A549 (cell line): ENCODE results near the gene LAMTOR4. TPM values are rescaled to one million over a fixed set of nuclear protein-coding genes. Genes with fewer than 3 reads are reported as not detected.

Experiments
- ATAC-seq, 2 experiments: fragments of 200-7000 bp in 1 of 2; fragments of >200 bp in 1 of 2; cut with Nextera tagmentation in 1 of 2; cut with Tn5 transposase in 1 of 2; 3 replicates each; pipeline versions ENCODE4 v1.8.0 to v1.9.1; 2018 to 2020; ENCODE audit warnings: mild to moderate bottlenecking in 1 of 2, moderate library complexity in 1 of 2
- CTCF ChIA-PET: fragments of 300-600 bp; sonication (Branson Sonifier 250); formaldehyde crosslinking; extraction: SDS; loops from one replicate; lab custom pipeline; 2021; ENCODE audit warnings: antibody characterized with exemption, inconsistent platforms; lab: Yijun Ruan, JAX
- POLR2A ChIA-PET: fragments of 350-600 bp; formaldehyde crosslinking; extraction: SDS; loops from one replicate; lab custom pipeline; 2021; ENCODE audit warnings: antibody characterized with exemption, inconsistent platforms; lab: Yijun Ruan, JAX
- DNase-seq, 2 experiments: peaks; one replicate each; pipeline versions ENCODE4 v3.0.0 to v3.0.0-alpha.2; 2011 to 2016; ENCODE audit warnings: low read depth in 1 of 2, low spot score in 1 of 2
- FAIRE-seq: peaks from 2 replicates; lab custom pipeline; 2011; peaks lifted over from hg19 to GRCh38; lab: Jason Lieb, UNC
- H3K27ac ChIP-seq, 2 experiments: fragments of >200 bp; sonication (Bioruptor Twin); formaldehyde crosslinking; 3 replicates each; pipeline ENCODE4 v1.5.1; 2016 to 2017
- H3K4me1 ChIP-seq: fragments of >200 bp; sonication (Bioruptor Twin); formaldehyde crosslinking; 3 replicates; pipeline ENCODE4 v1.6.1; 2016
- H3K4me2 ChIP-seq: fragments of >200 bp; sonication (Bioruptor Twin); formaldehyde crosslinking; 3 replicates; pipeline ENCODE4 v1.6.1; 2016
- H3K4me3 ChIP-seq: fragments of >200 bp; sonication (Bioruptor Twin); formaldehyde crosslinking; 3 replicates; pipeline ENCODE4 v1.5.1; 2016
- H3K9me3 ChIP-seq: fragments of >200 bp; sonication (Bioruptor Twin); formaldehyde crosslinking; 3 replicates; pipeline ENCODE4 v1.6.1; 2016
- ATOH8 ChIP-seq: fragments of 250-450 bp; sonication (Bioruptor Pico); IDR thresholded peaks from 2 replicates; pipeline ENCODE4 v1.5.0; 2020; ENCODE audit warnings: low read depth, mild to moderate bottlenecking, moderate library complexity
- BHLHE40 ChIP-seq: IDR thresholded peaks from 2 replicates; pipeline ENCODE4 v1.6.1; 2012; ENCODE audit warnings: low read depth, low read length, inconsistent platforms
- CBX8 ChIP-seq: fragments of 200-600 bp; sonication (generic); IDR thresholded peaks from 2 replicates; pipeline ENCODE4 v1.6.1; 2016
- CEBPB ChIP-seq, 2 experiments: fragments of >200 bp in 1 of 2; sonication (Bioruptor Twin) in 1 of 2; formaldehyde crosslinking in 1 of 2; IDR thresholded peaks; 2 replicates each; pipeline ENCODE4 v1.6.1; 2012 to 2016
- CHD4 ChIP-seq: fragments of 200-600 bp; sonication (generic); IDR thresholded peaks from 2 replicates; pipeline ENCODE4 v1.6.1; 2016; ENCODE audit warnings: antibody characterized with exemption, mild to moderate bottlenecking, borderline replicate concordance
- ELK1 ChIP-seq: fragments of 150-350 bp; IDR thresholded peaks from 2 replicates; pipeline ENCODE4 v1.6.1; 2014; ENCODE audit warnings: low read depth, mild to moderate bottlenecking, low read length
- FOXS1 ChIP-seq: fragments of 250-450 bp; sonication (Bioruptor Pico); IDR thresholded peaks from 2 replicates; pipeline ENCODE4 v1.5.0; 2020; ENCODE audit warnings: mild to moderate bottlenecking, moderate library complexity
- GATA3 ChIP-seq: IDR thresholded peaks from 2 replicates; pipeline ENCODE4 v1.6.1; 2012; ENCODE audit warnings: borderline replicate concordance
- HMGXB4 ChIP-seq: fragments of 250-450 bp; sonication (Bioruptor Pico); IDR thresholded peaks from 2 replicates; pipeline ENCODE4 v1.5.0; 2021; ENCODE audit warnings: mild to moderate bottlenecking, moderate library complexity, borderline replicate concordance
- KDM1A ChIP-seq: fragments of 200-600 bp; sonication (generic); IDR thresholded peaks from 2 replicates; pipeline ENCODE4 v1.6.1; 2016; ENCODE audit warnings: low read depth, mild to moderate bottlenecking
- NR3C1 ChIP-seq: fragments of >200 bp; sonication (Bioruptor Twin); formaldehyde crosslinking; IDR thresholded peaks from 3 replicates; pipeline ENCODE4 v1.6.1; 2017
- PBX3 ChIP-seq: IDR thresholded peaks from 2 replicates; pipeline ENCODE4 v1.6.1; 2012
- PHF8 ChIP-seq: fragments of 200-600 bp; sonication (generic); IDR thresholded peaks from 2 replicates; pipeline ENCODE4 v1.6.1; 2016; ENCODE audit warnings: low read depth, mild to moderate bottlenecking, antibody characterized with exemption, moderate library complexity, borderline replicate concordance
- POLR2A ChIP-seq: IDR thresholded peaks from 2 replicates; pipeline ENCODE4 v1.6.1; 2012; ENCODE audit warnings: mild to moderate bottlenecking, low read length
- ZC3H11A ChIP-seq: fragments of 450-650 bp; IDR thresholded peaks from 2 replicates; pipeline ENCODE4 v1.6.1; 2014; ENCODE audit warnings: antibody characterized with exemption, mild to moderate bottlenecking
- ZFP36 ChIP-seq: fragments of 450-650 bp; IDR thresholded peaks from 2 replicates; pipeline ENCODE4 v1.6.1; 2014; ENCODE audit warnings: borderline replicate concordance; ENCODE audit not compliant: partially characterized antibody
- ZNF302 ChIP-seq: fragments of 250-450 bp; sonication (Bioruptor Pico); IDR thresholded peaks from 2 replicates; pipeline ENCODE4 v1.9.0; 2021; ENCODE audit warnings: inconsistent platforms, mild to moderate bottlenecking, moderate library complexity
- WGBS: methylation state at CpG from one replicate; pipeline ENCODE4 v1.1.6; 2017; ENCODE audit errors: missing lambda C conversion rate; 5-methylcytosine and 5-hydroxymethylcytosine counted together
- polyA plus RNA-seq, 4 experiments: library from polyadenylated mRNA; depleted of rRNA in 3 of 4; stranded (reverse); fragments of >200 nt; fragmentation: RNase III in 1 of 4; extraction: RNeasy Plus Mini Kit Qiagen cat#74134 plus additional on column Dnase treatment in 1 of 4; gene quantifications; 2 replicates in 3 of 4; 3 replicates in 1 of 4; pipeline ENCODE4 v1.2.3, GENCODE V29; 2011 to 2017
- TF ChIP-seq, protein P1 (sequence below): fragments of >200 bp; sonication (Bioruptor Twin); formaldehyde crosslinking; IDR thresholded peaks from 3 replicates; pipeline ENCODE4 v1.6.1; 2016

LAMTOR4 gene
- polyA plus RNA-seq, 2 of the 4 experiments (the other 2 are of a cell fraction) = 123 to 177 TPM

DNA sequence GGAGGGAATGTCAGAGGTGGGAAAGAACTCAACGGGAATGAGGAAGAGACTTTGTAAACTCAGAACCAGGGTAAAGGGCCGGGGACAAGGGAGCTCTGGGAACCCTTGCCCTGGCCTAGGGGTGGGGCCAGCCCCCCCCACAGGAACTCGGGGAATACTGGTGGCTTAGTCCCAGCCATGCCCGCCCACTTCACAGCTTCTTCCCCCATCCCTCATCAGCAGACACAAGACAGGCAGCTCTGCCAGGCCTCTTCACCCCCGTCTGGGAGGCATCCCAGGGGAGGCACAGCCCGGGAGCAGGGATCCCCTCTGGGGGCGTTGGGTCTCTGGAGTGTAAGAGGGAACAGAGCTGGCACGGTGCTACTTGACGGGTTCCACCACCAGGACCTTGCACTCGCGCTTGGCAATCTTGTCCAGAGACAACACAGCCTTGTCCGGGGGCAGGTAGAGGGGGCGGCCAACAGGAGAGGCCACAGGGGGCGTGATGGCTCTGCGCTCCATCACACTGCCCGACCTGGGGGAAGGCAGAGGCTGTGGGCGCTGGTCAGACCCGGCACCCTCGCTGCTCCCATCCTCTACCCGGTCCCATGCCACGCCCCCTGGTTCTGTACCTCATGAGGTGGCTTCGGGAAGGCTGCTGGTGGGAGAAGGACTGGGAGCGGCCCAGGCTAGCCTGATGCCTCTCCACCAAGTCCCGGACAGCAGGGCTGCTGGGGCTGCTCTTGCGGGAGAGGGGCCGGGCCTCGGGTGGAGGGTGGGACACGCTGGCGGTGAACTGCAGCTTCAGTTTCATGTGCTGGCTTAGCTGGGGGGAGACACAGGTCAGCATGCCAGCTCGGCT lies 6.2 kb downstream of the LAMTOR4 start:
- no peak for TF ChIP-seq PHF8
- 70% methylated on average over 14 of the region's 30 CpGs for WGBS
- POLR2A ChIA-PET = interaction anchor here (0.5 kb wide), 1 partner anchor 9 kb away, joined by 4 read pairs; no protein-coding TSS in a partner anchor
- no peak overlapping the region for H3K4me2 ChIP-seq
- CTCF ChIA-PET = interaction anchor here (0.8 to 23.1 kb wide), 4 partner anchors 21 to 310 kb away, joined by 3 to 245 read pairs (median 4); no protein-coding TSS in a partner anchor
- no peaks in the 10 kb centered on the region for H3K9me3 ChIP-seq
- ATAC-seq (no peak), FAIRE-seq (no peak), DNase-seq (no peak)
- peaks cover 45% of the 10 kb centered on the region for H3K4me1 ChIP-seq
- no peak overlapping the region for H3K27ac ChIP-seq
- H3K4me3 ChIP-seq = no peak overlapping the region

- DNase-seq (no peak), ATAC-seq (no peak), FAIRE-seq (no peak)
- H3K9me3 ChIP-seq = no peaks in the 10 kb centered on the region
- no peak overlapping the region for H3K27ac ChIP-seq
- no peak overlapping the region for H3K4me3 ChIP-seq
- WGBS = 89% methylated on average over 20 of the region's 20 CpGs
- no peak for TF ChIP-seq POLR2A
- peak; percentile 63 for TF ChIP-seq ZFP36
- TF ChIP-seq KDM1A = peak; percentile 89; the same call in 1 of the 2 replicates
- no peak for TF ChIP-seq ELK1
- no peak overlapping the region for H3K4me2 ChIP-seq
- POLR2A ChIA-PET = interaction anchor here (0.5 kb wide), 1 partner anchor 8 kb away, joined by 4 read pairs; no protein-coding TSS in a partner anchor
- CTCF ChIA-PET = interaction anchor here (0.8 to 23.1 kb wide), 6 partner anchors 11 to 310 kb away, joined by 3 to 245 read pairs (median 4); no protein-coding TSS in a partner anchor
- H3K4me1 ChIP-seq = peaks cover 39% of the 10 kb centered on the region
Measured at GRCh38 chr7:100155553-100156317, 7.0 kb downstream of the LAMTOR4 start.

DNA sequence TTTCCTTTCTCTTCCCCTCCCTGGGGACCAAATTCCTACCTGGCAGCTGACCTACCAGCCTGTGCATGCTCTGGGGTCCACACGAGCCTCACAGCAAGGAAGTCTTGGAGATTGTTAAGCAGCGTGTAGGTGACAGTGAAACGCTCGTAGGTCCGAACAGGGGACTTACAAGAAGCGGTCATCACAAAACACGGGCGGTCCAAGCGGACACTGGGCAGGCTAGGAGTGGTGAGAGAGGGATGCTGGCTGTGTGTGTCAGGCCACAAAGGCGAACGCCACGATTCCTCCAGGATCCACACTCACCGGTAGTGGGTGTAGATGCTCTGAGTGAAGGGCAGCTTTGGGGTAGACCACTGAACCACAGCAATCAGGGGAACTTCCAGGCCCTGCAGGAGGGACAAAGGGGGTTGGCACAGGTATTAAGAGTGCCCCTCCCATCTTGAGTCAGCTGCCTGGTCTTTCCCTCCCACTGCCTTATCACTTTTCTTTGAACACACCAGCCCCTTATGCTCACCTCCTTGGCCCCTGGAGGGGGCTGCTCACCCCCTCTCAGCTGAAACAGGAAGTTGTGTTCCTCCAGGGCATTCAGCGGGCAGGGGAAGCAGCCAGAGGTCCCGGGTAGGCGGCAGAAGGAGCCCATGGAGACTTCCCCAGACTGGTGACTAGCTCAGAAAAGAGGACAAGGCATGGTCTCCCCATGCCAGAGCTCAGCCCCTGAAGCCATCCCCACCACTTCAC lies 7.8 kb downstream of the LAMTOR4 start:
- Histone ChIP-seq H3K9me3 (no peaks in the 10 kb centered on the region), H3K4me2 (peak overlapping the region; percentile 100), H3K27ac (peak overlapping the region in 1 of 2 experiments; percentile 96; a peak in 3 of 6 replicates), H3K4me3 (peak overlapping the region; percentile 90; the same call in 1 of the 3 replicates), H3K4me1 (peaks cover 39% of the 10 kb centered on the region)
- ChIA-PET POLR2A (no interaction called here), CTCF (interaction anchor here (0.6 to 23.1 kb wide), 6 partner anchors 10 to 251 kb away, joined by 3 to 245 read pairs (median 4); no protein-coding TSS in a partner anchor)
- WGBS = 94% methylated on average over 16 of the region's 16 CpGs
- DNase-seq = no peak
- no peak for FAIRE-seq
- no peak; a peak in 1 of 6 replicates for ATAC-seq
- no peak for TF ChIP-seq PBX3
- TF ChIP-seq, protein P1, sequence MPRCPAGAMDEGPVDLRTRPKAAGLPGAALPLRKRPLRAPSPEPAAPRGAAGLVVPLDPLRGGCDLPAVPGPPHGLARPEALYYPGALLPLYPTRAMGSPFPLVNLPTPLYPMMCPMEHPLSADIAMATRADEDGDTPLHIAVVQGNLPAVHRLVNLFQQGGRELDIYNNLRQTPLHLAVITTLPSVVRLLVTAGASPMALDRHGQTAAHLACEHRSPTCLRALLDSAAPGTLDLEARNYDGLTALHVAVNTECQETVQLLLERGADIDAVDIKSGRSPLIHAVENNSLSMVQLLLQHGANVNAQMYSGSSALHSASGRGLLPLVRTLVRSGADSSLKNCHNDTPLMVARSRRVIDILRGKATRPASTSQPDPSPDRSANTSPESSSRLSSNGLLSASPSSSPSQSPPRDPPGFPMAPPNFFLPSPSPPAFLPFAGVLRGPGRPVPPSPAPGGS = no peak
- TF ChIP-seq HMGXB4 = no peak
- no peak for TF ChIP-seq ZNF302 (CRISPR knock-in tag)
- TF ChIP-seq BHLHE40 = no peak
- TF ChIP-seq CHD4 = no peak
- no peak for TF ChIP-seq CEBPB (IDR thresholded peaks at IDR 0.05)
- no peak for TF ChIP-seq GATA3
- TF ChIP-seq ATOH8 (CRISPR knock-in tag) = no peak
- no peak for TF ChIP-seq NR3C1
- no peak for TF ChIP-seq ELK1
- TF ChIP-seq FOXS1 (CRISPR knock-in tag) = no peak
- no peak for TF ChIP-seq ZC3H11A
- no peak for TF ChIP-seq CBX8
